Ovary (tissue), 3 donors: ENCODE data around the gene SALL4.

Experiments used
- EP300 ChIP-seq: sonication (generic); formaldehyde crosslinking; IDR thresholded peaks from one replicate; pipeline ENCODE4 v1.6.1; 2017; ENCODE audit warnings: antibody characterized with exemption
- POLR2A ChIP-seq: fragments of 450-650 bp; IDR thresholded peaks from one replicate; pipeline ENCODE4 v1.6.1; 2017; ENCODE audit warnings: antibody characterized with exemption, mild to moderate bottlenecking, moderate library complexity
- TF ChIP-seq, protein P1 (sequence below), 3 donors: fragments of 450-650 bp in 2 of 3; fragments of 200-600 bp in 1 of 3; IDR thresholded peaks; one replicate each; pipeline versions ENCODE4 v1.5.1 to v1.8.0; 2016 to 2022; ENCODE audit warnings: antibody characterized with exemption in 3 of 3, mild to moderate bottlenecking in 1 of 3
- donor health status: DM: no; HTN: no; CAD: no.

DNA sequence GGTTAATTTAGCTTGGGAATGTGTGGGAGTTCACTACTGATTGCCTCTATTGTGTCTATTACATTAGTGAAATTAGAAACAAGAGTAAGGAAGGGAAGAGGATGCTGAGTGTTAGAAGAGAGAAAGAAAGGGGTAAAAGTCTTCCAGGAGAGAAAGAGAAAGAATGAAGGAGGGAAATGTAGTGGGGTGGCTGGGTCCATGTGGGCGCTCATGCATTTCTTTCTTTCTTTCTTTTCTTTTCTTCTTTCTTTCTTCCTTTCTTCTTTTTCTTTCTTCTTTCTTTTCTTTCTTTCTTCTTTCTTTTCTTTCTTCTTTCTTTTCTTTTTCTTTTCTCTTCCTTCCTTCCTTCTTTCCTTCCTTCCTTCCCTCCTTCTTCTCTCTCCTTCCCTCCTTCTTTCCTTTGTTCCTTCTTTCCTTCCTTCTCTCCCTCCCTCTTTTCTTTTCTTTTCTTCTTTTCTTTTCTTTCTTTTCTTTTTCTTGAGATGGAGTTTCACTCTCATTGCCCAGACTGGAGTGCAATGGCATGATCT lies 16.2 kb upstream of the SALL4 start:
- TF ChIP-seq, protein P1, sequence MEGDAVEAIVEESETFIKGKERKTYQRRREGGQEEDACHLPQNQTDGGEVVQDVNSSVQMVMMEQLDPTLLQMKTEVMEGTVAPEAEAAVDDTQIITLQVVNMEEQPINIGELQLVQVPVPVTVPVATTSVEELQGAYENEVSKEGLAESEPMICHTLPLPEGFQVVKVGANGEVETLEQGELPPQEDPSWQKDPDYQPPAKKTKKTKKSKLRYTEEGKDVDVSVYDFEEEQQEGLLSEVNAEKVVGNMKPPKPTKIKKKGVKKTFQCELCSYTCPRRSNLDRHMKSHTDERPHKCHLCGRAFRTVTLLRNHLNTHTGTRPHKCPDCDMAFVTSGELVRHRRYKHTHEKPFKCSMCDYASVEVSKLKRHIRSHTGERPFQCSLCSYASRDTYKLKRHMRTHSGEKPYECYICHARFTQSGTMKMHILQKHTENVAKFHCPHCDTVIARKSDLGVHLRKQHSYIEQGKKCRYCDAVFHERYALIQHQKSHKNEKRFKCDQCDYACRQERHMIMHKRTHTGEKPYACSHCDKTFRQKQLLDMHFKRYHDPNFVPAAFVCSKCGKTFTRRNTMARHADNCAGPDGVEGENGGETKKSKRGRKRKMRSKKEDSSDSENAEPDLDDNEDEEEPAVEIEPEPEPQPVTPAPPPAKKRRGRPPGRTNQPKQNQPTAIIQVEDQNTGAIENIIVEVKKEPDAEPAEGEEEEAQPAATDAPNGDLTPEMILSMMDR (IDR thresholded peaks at IDR 0.05) = no peak
- TF ChIP-seq POLR2A (no peak), EP300 (no peak)
